Left ventricle myocardium inferior (tissue), 1 donor: ENCODE data around the gene ADPGK. TPM values are rescaled to one million over a fixed set of nuclear protein-coding genes. Genes with fewer than 3 reads are reported as not detected.
"Not testable (repeated sequence)": the region's sequence is repeated elsewhere in the genome, so short reads cannot be mapped to it uniquely, and the experiment has no call there.

Experiments used
- DNase-seq: peaks from one replicate; pipeline ENCODE4 v3.0.0-alpha.2; 2020
- H3K27ac ChIP-seq: fragments of 200-600 bp; replicated peaks from 2 replicates; pipeline ENCODE4 v1.8.0; 2021
- H3K27me3 ChIP-seq: fragments of 200-600 bp; 2 replicates; pipeline ENCODE4 v1.8.0; 2021; ENCODE audit warnings: low read depth
- H3K36me3 ChIP-seq: fragments of 200-600 bp; 2 replicates; pipeline ENCODE4 v1.8.0; 2021
- H3K4me1 ChIP-seq: fragments of 200-600 bp; 2 replicates; pipeline ENCODE4 v1.8.0; 2021
- H3K4me3 ChIP-seq: fragments of 200-600 bp; 2 replicates; pipeline ENCODE4 v1.8.0; 2021; ENCODE audit warnings: mild to moderate bottlenecking, moderate library complexity
- H3K9me3 ChIP-seq: fragments of 200-600 bp; replicated peaks from 2 replicates; pipeline ENCODE4 v1.8.0; 2021
- CTCF ChIP-seq: fragments of 200-600 bp; IDR thresholded peaks from 2 replicates; pipeline ENCODE4 v1.8.0; 2021; ENCODE audit warnings: antibody characterized with exemption, mild to moderate bottlenecking, borderline replicate concordance
- intact Hi-C: fragments of 100-400 bp; cut with micrococcal nuclease; formaldehyde crosslinking; loops from one replicate; pipeline ENCODE4 v1.11.0; 2022
- total RNA-seq: library from RNA; stranded (reverse); fragmentation: NEBNext Ultra II Directional; extraction: Animal tissue kit (Norgen Biotek cat#: 25700); gene quantifications from one replicate; pipeline ENCODE4 v1.2.1, GENCODE V29; 2021
- donor health status: DM: no; HTN: yes; CAD: no; lungs with severe emphysema.

The ADPGK gene
- total RNA-seq, 1 donor from 2014 or later: 9.1 TPM

DNA sequence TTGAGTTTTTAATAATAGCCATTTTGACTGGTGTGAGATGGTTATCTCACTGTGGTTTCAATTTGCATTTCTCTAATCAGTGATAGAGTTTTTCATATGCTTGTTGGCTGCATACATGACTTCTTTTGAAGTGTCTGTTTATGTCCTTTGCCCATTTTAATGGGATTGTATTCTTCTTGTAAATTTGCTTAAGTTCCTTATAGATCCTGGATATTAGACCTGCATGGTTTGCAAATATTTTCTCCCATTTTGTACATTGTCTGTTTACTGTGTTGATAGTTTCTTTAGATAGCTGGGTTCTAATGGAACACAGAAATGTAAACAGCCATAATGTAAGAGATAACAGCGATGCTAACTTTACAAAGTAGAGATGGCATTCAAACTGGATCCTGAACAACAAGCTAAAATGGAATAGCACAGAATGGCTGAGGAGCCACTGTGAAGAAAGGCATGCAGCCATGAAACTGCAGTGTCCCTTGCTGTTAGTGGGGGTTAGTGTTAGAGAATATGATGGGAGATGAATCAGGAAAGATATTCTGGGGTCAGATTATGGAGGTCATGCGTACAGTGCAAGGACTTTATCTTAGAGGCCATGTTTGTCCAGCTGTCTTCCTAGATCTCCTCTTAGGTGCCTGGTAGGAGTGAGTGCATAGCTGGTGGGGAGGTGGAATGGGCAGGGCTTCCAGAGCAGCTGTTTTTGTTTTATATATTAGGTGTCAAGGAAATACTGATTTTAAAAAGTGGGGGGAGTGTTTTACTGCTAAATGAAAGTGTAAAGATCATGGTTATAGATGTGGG lies 49.4 kb downstream of the ADPGK start:
- Histone ChIP-seq H3K4me1 (no peaks in the 10 kb centered on the region), H3K36me3 (peaks cover 85% of the 10 kb centered on the region), H3K27ac (no peak overlapping the region), H3K9me3 (no peaks in the 10 kb centered on the region), H3K27me3 (no peaks in the 10 kb centered on the region), H3K4me3 (no peak overlapping the region)
- no peak for TF ChIP-seq CTCF
- DNase-seq: no peak
- intact Hi-C loops: no loop called here

DNA sequence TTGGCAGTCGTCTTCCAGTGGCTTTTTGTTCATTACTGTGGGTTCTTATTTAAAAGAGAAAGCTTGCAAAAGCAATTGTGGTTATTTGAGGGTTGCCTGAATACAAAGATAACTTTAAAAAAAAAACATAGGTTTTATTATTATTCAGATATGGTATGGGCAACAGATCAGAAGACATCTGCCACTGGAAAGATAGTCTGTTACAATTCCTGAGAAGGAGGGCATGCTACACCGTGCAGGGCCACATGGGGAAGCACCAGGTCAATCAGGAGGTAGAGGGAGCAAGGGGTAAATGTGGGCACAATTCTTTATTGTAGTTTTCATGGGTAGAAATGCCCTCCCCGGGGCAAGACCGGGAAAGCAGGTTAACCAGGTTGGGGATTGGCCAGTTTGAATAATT lies 51.0 kb downstream of the ADPGK start:
- Histone ChIP-seq H3K27ac (no peak overlapping the region), H3K4me3 (no peak overlapping the region), H3K36me3 (peaks cover 73% of the 10 kb centered on the region), H3K4me1 (no peaks in the 10 kb centered on the region), H3K27me3 (no peaks in the 10 kb centered on the region), H3K9me3 (no peaks in the 10 kb centered on the region)
- DNase-seq: no peak
- intact Hi-C loops: no loop called here
- no peak for TF ChIP-seq CTCF

GRCh38 chr15:72732086-72732485 lies 51.5 kb downstream of the ADPGK start:
- Histone ChIP-seq H3K9me3 (no peaks in the 10 kb centered on the region), H3K4me3 (no peak overlapping the region), H3K27me3 (no peaks in the 10 kb centered on the region), H3K36me3 (peaks cover 72% of the 10 kb centered on the region), H3K27ac (no peak overlapping the region), H3K4me1 (no peaks in the 10 kb centered on the region)
- intact Hi-C loops: no loop called here
- DNase-seq: no peak
- TF ChIP-seq CTCF: no peak

- H3K9me3 ChIP-seq: no peaks in the 10 kb centered on the region
- no peak overlapping the region for H3K27ac ChIP-seq
- no peaks in the 10 kb centered on the region for H3K4me1 ChIP-seq
- H3K27me3 ChIP-seq: no peaks in the 10 kb centered on the region
- H3K36me3 ChIP-seq: peaks cover 65% of the 10 kb centered on the region
- intact Hi-C loops: no loop called here
- DNase-seq: no peak
- H3K4me3 ChIP-seq: no peak overlapping the region
- TF ChIP-seq CTCF: no peak
Observed at GRCh38 chr15:72728821-72729220, 54.7 kb downstream of the ADPGK start.

DNA sequence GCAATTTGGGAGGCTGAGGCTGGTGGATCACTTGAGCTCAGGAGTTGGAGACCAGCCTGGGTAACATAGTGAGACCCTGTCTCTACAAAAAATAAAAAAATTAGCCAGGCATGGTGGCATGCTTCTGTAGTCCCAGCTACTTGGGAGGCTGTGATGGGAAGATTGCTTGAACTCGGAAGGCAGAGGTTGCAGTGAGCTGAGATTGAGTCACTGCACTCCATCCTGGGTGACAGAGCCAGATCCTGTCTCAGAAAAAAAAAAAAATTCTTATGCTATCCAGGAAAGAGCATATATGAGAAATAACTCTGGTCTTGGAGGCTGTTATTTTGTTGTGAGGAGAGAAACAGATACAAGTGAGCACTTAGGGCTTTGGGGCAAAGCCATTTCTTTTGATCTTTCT lies 55.3 kb downstream of the ADPGK start:
- DNase-seq, H3K9me3 ChIP-seq, H3K4me3 ChIP-seq, H3K27me3 ChIP-seq, H3K4me1 ChIP-seq, H3K27ac ChIP-seq, intact Hi-C loops: not testable (repeated sequence)
- peaks cover 62% of the 10 kb centered on the region for H3K36me3 ChIP-seq

- H3K36me3 ChIP-seq: peaks cover 52% of the 10 kb centered on the region
- H3K4me3 ChIP-seq: no peak overlapping the region
Observed at GRCh38 chr15:72727154-72727553, 56.4 kb downstream of the ADPGK start.

GRCh38 chr15:72725851-72726250 lies 57.7 kb downstream of the ADPGK start:
- H3K27ac ChIP-seq, H3K4me1 ChIP-seq, DNase-seq, H3K4me3 ChIP-seq, H3K27me3 ChIP-seq, intact Hi-C loops, H3K9me3 ChIP-seq: not testable (repeated sequence)
- H3K36me3 ChIP-seq: peaks cover 40% of the 10 kb centered on the region

More at GRCh38 chr15:72727154-72727553, 56.4 kb downstream of the ADPGK start:
- Histone ChIP-seq H3K9me3 (no peaks in the 10 kb centered on the region), H3K27me3 (no peaks in the 10 kb centered on the region), H3K27ac (no peak overlapping the region), H3K4me1 (no peaks in the 10 kb centered on the region)
- TF ChIP-seq CTCF: no peak
- intact Hi-C loops: no loop called here
- DNase-seq: no peak
